CMK (cell line): ENCODE measurements around the gene GANC.

Experiments used
- DNase-seq: peaks from one replicate; pipeline ENCODE4 v3.0.0-alpha.2; 2010; ENCODE audit warnings: low read depth

Gene GANC

DNA sequence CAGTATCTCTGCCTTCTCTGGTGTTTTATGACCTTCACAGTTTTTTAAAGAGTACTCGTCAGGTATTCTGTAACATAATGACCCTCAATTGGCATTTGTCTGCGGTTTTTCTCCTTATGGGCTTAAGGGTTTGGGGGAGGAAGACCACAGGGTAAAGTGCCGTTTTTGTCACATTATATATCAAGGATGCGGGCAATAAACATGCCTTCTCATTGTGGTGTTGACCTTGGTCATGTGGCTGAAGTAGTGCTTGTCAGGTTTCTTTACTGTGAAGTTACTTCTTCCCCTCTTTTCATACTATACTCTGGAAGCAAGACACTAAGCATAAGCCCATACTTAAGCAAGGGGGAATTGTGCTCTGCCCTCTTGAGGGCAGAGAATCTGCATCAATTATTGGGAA, 102.9 kb downstream of the GANC start:
- DNase-seq, result no peak

DNA sequence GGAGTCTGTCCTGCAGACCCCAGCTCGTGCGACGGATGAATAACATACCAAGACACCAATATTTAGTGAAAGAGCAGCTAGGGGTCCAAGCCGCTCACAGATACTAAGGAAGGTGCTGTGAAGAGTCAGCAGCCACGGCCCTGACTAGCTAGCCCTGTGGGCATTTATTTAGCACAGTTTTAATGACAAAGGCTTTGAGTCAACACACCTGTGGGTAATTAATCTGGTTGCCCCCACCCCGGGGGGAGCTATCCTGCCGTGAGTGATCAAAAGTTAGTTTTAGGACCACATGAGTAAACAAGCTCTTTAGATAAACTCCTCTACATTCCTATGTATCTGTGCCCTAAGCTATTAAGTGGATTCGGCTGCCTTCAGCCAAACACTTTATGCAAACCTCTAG, 105.0 kb downstream of the GANC start:
- DNase-seq, result no peak

DNA sequence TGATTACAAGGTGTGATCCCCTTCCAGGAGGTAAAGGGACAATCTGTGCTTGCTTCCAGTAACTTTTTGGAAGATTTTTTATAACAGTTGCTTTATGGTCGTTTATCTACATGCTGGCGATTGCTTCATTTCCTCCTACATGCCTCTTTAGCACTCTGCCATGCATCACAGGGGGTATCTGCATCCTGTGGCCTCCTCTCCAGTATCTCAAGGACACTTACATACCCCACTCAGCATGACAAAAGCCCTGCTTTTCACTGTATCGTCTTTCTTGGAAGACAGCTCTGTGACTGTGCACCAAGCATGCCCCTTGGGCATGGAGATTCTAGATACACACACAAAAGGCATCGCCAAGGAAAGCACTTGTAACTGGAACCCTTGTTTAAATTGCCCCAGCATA, 111.6 kb downstream of the GANC start:
- no peak for DNase-seq

DNA sequence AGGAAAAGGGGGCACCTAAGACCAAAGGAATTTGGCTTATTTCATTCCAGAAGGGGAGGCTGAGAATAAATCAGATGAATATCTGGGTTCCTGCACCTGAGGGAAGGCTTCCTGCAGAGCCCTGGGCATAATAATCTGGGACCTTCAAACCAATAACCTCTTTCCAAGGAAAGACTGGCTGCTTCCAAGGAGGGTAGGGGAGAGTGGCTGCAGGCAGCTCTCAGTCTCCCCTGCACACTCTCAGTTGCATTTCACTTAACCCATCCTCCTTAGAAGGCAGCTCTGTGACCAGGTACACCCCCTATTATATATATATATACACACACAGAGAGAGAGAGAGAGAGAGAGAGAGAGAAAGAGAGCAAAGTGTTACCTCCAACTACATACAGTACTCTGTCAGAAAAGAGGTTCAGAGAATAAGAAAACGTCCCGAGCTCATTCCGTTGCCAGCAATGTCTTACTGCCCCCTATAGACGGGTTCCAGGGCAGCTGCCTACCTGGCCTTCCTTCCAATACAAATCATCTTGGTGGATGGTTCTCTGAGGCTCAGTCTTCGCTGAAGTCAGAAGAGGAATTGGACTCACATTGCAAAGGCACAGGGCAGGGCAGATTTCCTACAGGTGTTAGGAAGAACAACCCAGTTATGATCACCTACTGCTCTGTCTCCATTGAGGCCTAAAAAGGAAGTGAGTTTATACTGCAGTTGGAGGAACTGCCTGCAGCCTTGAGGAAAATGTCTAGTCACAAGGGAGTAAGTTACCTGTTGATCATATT, 112.4 kb downstream of the GANC start:
- no peak for DNase-seq

DNA sequence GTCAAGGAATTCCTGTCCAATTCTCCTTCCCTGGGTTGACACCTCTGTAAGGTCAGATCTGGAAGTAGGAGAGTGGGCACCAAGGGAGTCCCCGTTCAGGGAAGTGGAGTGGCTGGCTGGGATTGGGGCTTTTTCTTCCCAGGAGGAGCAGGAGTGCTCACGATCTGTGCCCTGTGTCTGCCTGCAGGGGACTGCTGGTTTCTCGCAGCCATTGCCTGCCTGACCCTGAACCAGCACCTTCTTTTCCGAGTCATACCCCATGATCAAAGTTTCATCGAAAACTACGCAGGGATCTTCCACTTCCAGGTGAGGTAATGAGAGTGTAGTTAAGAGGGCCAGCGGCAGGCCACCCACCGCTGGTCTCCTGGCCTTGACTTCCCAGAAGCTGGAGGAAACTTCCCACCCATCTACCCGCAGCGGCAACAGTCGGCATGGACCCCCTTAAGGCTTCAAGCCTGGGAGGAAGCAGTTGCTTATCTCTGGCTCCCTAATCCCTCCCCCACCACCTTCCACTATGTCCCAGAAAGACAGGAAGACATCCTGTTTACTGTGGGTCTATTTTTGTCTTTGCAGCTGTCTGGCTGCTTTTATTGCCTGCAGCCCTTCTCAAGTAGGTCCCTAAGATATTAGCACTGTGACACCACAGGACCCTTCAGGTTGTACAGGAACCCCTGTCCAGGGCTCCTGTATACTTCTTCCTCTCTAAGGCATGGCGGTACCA, 113.1 kb downstream of the GANC start:
- DNase-seq, result peak; percentile 22

DNA sequence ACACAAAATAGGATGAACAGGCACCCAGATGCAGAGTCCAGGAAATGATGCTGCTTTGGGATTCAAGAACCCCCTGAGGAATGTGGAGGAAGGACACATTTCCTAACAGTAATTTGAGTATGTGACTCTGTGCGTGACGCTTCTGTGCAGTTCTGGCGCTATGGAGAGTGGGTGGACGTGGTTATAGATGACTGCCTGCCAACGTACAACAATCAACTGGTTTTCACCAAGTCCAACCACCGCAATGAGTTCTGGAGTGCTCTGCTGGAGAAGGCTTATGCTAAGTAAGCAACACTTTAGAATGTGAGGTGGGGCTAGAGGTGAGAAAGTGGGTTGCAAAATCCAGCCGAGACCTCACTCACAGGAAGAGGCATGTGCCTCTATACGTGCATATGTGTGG, 114.6 kb downstream of the GANC start:
- no peak for DNase-seq

DNA sequence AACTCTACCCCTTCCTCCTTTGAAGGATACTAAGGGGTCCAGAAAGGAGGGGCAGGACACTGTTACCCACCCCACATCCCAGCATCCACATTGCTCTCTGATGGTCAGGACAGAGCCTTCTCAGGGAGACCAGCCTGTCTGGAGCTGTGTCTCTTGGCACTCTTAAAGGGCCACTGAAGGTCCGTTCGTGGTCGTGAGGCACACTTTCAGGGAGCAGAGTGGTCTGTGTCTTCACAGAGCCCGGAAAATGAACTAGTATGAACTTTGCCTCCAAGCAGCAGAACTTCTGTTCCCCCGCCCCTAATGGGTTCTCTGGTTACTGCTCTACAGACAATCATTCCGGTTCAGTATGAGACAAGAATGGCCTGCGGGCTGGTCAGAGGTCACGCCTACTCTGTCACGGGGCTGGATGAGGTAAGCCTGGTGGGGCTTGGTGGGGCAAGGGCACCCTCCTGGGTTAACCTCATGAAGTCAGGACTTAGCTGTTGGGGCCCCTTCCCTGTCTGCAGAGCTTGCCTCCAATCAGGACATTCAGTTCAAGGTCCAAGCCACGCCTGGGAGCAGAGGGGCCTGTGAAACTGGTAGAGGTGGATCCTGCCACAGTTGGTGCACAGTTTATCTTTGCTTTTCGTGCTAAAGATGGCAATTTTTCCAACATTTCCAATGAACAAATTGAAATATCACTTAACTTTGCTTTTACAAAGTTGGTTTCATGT, 119.5 kb downstream of the GANC start:
- DNase-seq, result no peak

DNA sequence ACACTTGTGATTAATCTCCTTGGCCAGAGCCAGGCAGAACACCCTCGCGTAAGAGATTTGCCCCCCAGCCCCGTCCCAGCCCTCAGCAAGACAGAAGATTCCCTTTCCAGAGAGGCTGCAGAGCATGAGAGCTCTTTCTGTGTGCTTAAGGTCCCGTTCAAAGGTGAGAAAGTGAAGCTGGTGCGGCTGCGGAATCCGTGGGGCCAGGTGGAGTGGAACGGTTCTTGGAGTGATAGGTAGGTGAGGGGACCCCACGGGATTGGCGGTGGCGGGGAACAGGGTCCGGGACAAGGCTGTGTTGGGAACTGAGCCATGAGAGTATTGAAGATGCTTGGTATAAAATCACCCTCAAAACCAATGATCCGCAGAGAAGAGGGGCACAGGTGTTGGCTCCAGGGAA, 121.1 kb downstream of the GANC start:
- DNase-seq, result no peak

DNA sequence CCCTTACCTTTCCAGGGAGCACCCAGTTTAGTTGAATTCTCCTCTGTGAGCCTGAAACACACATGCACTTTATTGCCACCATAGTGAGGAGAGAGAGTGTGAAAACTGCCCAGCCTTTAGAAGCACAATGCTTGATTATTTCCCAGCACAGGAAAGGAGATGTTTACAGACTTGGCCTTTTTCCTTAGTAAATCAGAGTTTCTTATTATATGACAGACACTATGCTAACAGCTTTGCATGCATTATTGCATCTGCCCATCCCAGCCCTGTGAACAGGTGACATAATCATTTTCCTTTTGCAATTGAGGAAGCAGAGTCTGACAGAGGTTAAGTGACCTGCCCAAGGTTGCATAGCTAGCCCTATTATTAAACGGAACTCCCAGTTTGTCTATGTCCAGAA, 122.8 kb downstream of the GANC start:
- DNase-seq, result no peak

DNA sequence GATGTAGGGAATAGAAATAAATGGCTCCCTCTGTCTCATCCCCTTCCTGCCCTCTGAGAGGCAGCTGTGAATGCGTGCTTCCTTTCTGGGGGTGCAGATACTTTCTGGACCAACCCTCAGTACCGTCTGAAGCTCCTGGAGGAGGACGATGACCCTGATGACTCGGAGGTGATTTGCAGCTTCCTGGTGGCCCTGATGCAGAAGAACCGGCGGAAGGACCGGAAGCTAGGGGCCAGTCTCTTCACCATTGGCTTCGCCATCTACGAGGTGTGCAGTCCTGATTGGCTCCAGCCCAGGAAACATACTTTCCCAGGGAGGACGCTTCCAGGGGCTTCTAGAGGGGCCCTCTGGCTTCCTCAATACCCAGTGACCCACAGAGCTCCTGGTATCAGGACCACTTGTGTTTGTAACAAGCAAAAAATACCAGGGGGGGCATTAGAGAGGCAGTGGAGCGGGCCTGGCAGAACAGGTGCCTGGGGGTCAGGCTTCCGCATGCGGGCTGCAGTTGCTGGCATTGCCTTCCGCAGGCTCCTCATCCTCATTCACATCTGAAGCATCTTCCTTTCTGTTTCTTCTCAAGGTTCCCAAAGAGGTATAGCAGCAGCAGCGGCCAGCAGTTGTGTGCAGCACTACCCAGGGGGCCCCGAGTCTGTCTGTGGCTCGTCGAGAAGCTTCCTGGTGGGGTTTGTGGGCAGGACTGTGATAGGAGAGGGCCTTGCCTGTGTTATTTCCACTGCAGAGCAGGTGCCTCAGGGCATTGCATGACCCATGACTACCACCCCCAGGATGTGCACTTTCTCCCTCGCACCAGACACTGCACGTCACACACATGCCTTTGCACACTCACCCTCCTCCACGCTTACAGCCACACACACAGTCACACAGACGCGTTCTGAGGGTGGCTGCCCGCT, 128.8 kb downstream of the GANC start:
- peak; percentile 60 for DNase-seq

DNA sequence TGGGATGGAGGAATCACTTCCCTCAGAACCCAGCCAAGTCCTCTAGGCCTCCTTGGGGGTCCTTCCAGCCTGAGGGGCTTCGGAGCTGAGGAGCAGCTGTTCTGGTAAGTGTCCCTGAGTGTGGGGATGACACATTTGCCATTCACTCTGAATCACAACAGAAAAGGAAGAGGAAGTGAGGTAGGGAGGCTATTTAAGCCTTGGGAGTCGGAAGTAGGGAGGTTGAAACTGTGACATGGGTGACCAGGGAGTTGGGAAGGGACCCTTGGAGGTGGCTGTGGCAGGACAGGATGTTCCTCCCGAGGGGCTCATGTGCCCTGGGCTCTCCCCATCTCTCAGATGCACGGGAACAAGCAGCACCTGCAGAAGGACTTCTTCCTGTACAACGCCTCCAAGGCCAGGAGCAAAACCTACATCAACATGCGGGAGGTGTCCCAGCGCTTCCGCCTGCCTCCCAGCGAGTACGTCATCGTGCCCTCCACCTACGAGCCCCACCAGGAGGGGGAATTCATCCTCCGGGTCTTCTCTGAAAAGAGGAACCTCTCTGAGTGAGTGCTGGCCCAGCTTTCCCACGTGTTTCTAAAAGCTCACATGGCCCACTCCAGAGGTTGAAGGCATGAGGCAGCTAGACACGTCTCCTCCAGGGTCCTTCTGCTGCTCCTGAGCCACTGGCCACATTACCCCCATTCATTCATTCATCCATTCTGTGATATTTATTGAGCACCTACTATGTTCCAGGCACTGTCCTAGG, 129.6 kb downstream of the GANC start:
- DNase-seq, result no peak

DNA sequence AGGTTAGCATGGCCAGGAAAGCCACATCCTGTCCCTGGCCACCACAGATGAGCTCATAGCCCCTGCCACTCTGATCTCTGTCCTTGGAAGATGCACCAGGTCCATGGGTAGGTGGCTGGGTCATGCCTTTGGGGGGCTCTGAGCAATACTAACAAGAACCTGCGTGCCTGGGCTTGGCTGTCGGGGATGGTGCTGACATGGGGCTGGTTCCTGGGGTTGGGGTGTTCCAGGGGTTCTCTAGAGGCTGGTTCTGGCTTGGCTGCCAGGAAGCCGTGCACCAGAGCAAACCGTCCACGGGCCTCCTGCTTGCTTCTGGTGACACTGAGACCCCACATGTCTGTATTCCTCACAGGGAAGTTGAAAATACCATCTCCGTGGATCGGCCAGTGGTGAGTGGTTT, 130.4 kb downstream of the GANC start:
- no peak for DNase-seq

DNA sequence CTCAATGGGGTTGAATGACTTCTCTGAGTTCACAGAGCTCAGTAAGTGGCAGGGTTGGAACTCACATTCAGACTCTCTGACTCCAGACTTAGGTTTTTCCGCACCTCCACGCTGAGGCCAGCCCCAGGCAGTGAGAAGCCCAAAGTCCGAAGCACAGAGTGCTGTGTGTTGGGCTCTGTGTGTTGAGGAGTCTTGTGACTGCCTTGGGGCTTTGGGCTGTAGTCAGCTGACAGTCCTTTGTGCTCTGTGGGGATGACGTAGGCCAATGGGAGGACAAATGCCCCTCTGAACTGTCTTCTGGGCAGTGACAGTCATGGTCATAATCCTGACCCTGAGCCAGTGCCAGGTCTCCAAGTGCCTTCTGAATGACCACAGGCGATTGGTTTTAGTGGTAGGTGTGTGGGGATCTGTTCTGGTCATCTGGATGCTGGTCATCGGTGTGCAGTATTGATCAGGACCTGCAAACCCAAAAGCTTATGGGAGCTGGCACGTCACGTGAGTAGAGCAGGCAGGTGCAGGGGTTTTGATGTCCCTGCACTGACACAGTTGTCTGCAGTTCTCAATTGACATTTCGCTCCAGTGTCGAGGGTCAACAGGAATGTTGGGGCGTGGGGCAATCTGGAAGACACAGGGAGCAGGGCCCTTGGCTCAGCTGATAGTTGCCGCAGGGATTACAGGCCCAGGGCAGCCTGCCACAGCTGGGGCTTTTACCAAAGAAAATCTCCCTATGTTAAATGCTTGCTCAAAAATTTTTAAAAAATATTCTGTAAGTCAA, 131.6 kb downstream of the GANC start:
- no peak for DNase-seq

DNA sequence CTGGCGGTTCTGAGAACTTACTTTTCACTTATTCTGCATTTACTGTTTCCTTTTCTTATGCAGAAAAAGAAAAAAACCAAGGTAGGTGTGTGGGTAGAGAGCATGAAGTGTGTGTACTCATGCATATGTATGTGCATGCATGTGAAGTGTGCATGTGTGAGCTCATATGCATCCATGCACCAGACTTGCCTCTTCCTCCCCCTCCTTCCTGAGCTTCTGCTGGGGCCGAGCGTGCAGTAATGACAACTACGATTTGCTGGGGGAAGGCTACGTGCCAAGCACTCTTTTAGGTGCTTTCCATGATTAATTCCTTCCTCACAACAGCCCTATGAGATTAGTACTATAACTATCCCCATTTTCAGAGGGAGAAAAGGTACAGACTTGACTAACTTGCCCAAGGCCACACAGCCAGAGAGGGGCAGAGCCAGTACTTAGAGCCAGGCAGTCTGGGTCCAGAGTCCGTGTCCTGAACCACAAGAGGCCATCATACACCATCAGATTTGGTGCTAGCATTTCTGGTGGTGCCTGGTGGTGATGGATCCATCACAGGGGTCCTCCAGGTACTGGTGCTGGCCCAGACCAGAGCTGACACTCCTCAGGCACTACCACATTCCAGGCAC, 133.0 kb downstream of the GANC start:
- DNase-seq, result no peak
